HepG2 (cell line): Measurements from ENCODE around the gene TEKT5. TPM values are rescaled to one million over a fixed set of nuclear protein-coding genes. Genes with fewer than 3 reads are reported as not detected.

ENCODE experiments used
- HMG20A ChIP-seq: IDR thresholded peaks from 2 replicates; pipeline ENCODE4 v1.6.1; 2016; ENCODE audit warnings: borderline replicate concordance
- JUNB ChIP-seq: sonication (generic); formaldehyde crosslinking; IDR thresholded peaks from 2 replicates; pipeline ENCODE4 v1.8.0; 2022; ENCODE audit warnings: missing genetic modification reagents, mild to moderate bottlenecking, borderline replicate concordance
- PHF21A ChIP-seq: sonication (generic); formaldehyde crosslinking; IDR thresholded peaks from 2 replicates; pipeline ENCODE4 v1.5.0; 2020; ENCODE audit warnings: mild to moderate bottlenecking, missing genetic modification reagents
- POLR2A ChIP-seq, 2 experiments: IDR thresholded peaks; 2 replicates each; pipeline ENCODE4 v1.6.1; 2011; ENCODE audit warnings: low read depth in 2 of 2, low read length in 2 of 2, mild to moderate bottlenecking in 1 of 2, moderate library complexity in 1 of 2; ENCODE audit not compliant: insufficient read depth in 1 of 2
- POLR2AphosphoS2 ChIP-seq: IDR thresholded peaks from 2 replicates; pipeline ENCODE4 v1.6.1; 2011; ENCODE audit warnings: low read depth, low read length, improper control_type of control experiment
- RFX3 ChIP-seq: IDR thresholded peaks from 2 replicates; pipeline ENCODE4 v1.6.1; 2016; ENCODE audit warnings: missing biosample characterization, missing genetic modification reagents
- SALL2 ChIP-seq: sonication (generic); formaldehyde crosslinking; IDR thresholded peaks from 2 replicates; pipeline ENCODE4 v1.8.1; 2023; ENCODE audit warnings: mild to moderate bottlenecking, missing genetic modification reagents, inconsistent platforms
- polyA plus RNA-seq, 8 experiments: library from polyadenylated mRNA; depleted of rRNA in 3 of 8; stranded (reverse) in 7 of 8; unstranded in 1 of 8; fragments of >200 nt; fragmentation: Illumina TruSeq in 4 of 8; extraction: Trizol in 4 of 8; gene quantifications; 2 replicates each; pipeline versions ENCODE4 v1.2.1 to v1.2.3, GENCODE V29; 2011 to 2016; ENCODE audit warnings: low read depth in 4 of 8, missing spikeins in 1 of 8, mixed read lengths in 1 of 8; ENCODE audit not compliant: insufficient read depth in 1 of 8
- total RNA-seq, 5 experiments: library from RNA; depleted of rRNA; stranded (reverse); fragments of >200 nt; fragmentation: Illumina TruSeq; extraction: Trizol; gene quantifications; 2 replicates each; pipeline ENCODE4 v1.2.3, GENCODE V29; 2016; ENCODE audit warnings: low read depth in 1 of 5
- TF ChIP-seq, protein P1 (sequence below): IDR thresholded peaks from 2 replicates; pipeline ENCODE4 v1.6.1; 2016; ENCODE audit warnings: mild to moderate bottlenecking
- TF ChIP-seq, protein P2 (sequence below): conservative IDR thresholded peaks from 2 replicates; pipeline ENCODE4 v1.6.1; 2018; ENCODE audit warnings: missing genetic modification reagents
- TF ChIP-seq, protein P3 (sequence below), 2 experiments: IDR thresholded peaks; 2 replicates each; pipeline ENCODE4 v1.6.1; 2011 to 2012; ENCODE audit warnings: low read length in 2 of 2, borderline replicate concordance in 1 of 2, low read depth in 1 of 2, mild to moderate bottlenecking in 1 of 2, moderate library complexity in 1 of 2
- TF ChIP-seq, protein P4 (sequence below): sonication (generic); formaldehyde crosslinking; IDR thresholded peaks from one replicate; pipeline ENCODE4 v1.5.1; 2020; ENCODE audit warnings: mild to moderate bottlenecking, missing genetic modification reagents; ENCODE audit errors: not compliant biosample characterization
- TF ChIP-seq, protein P5 (sequence below): sonication (generic); formaldehyde crosslinking; IDR thresholded peaks from 2 replicates; pipeline ENCODE4 v1.4.0; 2020; ENCODE audit warnings: mild to moderate bottlenecking, missing genetic modification reagents

TEKT5 gene
- total and polyA plus RNA-seq, 2 of the 13 experiments (the other 11 are each of a cell fraction or from before 2014, with no cell fraction given), result 0.16 TPM; not detected in 1

DNA sequence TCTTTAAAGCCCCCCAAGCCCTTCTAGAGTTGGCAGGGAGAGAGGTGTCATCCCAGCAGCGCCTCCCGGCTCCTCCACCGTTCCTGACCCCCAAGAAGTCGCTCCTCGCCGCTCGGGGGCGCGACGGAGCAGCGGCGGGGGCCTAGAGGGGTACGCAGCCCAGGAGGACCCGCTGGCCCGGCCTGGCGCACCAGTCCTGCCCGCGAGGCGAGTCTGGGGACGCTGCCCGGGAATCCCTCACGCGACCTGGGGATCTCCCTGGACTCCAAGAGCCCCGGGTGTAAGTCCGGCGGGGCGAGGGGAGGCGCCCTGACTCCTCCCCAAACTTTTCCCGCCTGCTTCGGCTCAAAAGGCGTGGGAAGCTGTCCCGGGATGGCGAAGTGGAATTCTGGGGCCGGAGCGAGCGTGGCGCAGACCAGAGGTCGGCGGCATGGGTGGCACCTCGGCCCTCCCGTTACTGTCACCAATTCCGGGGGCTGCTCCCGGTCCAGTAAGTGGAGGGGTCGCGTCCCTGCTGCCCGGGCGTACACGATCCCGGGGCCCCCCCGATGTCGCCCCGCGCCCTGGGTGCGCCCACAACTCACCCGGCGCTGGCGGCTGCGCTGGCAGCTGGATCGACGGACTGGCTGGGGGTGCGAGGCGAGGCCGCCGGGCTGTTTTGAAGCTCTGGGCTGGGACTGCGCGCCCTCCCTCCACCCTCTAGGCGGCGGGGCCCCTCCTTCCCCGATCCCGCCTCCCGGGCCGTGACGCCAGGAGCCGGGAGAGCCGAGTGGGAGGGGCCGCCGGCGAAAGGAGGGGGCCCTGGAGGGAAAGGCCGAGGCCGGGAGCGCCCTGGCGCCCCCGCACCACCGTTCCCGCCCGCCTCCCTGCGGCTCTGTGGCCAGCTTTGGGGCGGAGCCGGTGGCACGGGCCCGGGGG, 114.5 kb downstream of the TEKT5 start, which contains the start of gene EMP2 (continued):
- TF ChIP-seq, protein P1, sequence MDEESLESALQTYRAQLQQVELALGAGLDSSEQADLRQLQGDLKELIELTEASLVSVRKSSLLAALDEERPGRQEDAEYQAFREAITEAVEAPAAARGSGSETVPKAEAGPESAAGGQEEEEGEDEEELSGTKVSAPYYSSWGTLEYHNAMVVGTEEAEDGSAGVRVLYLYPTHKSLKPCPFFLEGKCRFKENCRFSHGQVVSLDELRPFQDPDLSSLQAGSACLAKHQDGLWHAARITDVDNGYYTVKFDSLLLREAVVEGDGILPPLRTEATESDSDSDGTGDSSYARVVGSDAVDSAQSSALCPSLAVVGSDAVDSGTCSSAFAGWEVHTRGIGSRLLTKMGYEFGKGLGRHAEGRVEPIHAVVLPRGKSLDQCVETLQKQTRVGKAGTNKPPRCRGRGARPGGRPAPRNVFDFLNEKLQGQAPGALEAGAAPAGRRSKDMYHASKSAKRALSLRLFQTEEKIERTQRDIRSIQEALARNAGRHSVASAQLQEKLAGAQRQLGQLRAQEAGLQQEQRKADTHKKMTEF (CRISPR knock-in tag), result peak; percentile 98
- peak; percentile 43 to 88 for TF ChIP-seq POLR2A (IDR thresholded peaks at IDR 0.05; ENCODE audit: insufficient read depth in 1 of 2, low read depth in 2 of 2, low read length in 2 of 2)
- peak; percentile 11; the same call in 1 of the 2 replicates for TF ChIP-seq HMG20A (CRISPR knock-in tag)
- no peak for TF ChIP-seq POLR2AphosphoS2
- peak; percentile 90 for TF ChIP-seq PHF21A (CRISPR knock-in tag)
- TF ChIP-seq JUNB, result no peak
- TF ChIP-seq, protein P2, sequence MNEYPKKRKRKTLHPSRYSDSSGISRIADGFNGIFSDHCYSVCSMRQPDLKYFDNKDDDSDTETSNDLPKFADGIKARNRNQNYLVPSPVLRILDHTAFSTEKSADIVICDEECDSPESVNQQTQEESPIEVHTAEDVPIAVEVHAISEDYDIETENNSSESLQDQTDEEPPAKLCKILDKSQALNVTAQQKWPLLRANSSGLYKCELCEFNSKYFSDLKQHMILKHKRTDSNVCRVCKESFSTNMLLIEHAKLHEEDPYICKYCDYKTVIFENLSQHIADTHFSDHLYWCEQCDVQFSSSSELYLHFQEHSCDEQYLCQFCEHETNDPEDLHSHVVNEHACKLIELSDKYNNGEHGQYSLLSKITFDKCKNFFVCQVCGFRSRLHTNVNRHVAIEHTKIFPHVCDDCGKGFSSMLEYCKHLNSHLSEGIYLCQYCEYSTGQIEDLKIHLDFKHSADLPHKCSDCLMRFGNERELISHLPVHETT (CRISPR knock-in tag), result 0 out of 2 replicates have a peak, but pooled peaks have one; percentile 12
- TF ChIP-seq, protein P3, sequence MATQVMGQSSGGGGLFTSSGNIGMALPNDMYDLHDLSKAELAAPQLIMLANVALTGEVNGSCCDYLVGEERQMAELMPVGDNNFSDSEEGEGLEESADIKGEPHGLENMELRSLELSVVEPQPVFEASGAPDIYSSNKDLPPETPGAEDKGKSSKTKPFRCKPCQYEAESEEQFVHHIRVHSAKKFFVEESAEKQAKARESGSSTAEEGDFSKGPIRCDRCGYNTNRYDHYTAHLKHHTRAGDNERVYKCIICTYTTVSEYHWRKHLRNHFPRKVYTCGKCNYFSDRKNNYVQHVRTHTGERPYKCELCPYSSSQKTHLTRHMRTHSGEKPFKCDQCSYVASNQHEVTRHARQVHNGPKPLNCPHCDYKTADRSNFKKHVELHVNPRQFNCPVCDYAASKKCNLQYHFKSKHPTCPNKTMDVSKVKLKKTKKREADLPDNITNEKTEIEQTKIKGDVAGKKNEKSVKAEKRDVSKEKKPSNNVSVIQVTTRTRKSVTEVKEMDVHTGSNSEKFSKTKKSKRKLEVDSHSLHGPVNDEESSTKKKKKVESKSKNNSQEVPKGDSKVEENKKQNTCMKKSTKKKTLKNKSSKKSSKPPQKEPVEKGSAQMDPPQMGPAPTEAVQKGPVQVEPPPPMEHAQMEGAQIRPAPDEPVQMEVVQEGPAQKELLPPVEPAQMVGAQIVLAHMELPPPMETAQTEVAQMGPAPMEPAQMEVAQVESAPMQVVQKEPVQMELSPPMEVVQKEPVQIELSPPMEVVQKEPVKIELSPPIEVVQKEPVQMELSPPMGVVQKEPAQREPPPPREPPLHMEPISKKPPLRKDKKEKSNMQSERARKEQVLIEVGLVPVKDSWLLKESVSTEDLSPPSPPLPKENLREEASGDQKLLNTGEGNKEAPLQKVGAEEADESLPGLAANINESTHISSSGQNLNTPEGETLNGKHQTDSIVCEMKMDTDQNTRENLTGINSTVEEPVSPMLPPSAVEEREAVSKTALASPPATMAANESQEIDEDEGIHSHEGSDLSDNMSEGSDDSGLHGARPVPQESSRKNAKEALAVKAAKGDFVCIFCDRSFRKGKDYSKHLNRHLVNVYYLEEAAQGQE (IDR thresholded peaks at IDR 0.05; ENCODE audit: borderline replicate concordance in 1 of 2, low read depth in 1 of 2, low read length in 2 of 2), result no peak
- TF ChIP-seq, protein P4, sequence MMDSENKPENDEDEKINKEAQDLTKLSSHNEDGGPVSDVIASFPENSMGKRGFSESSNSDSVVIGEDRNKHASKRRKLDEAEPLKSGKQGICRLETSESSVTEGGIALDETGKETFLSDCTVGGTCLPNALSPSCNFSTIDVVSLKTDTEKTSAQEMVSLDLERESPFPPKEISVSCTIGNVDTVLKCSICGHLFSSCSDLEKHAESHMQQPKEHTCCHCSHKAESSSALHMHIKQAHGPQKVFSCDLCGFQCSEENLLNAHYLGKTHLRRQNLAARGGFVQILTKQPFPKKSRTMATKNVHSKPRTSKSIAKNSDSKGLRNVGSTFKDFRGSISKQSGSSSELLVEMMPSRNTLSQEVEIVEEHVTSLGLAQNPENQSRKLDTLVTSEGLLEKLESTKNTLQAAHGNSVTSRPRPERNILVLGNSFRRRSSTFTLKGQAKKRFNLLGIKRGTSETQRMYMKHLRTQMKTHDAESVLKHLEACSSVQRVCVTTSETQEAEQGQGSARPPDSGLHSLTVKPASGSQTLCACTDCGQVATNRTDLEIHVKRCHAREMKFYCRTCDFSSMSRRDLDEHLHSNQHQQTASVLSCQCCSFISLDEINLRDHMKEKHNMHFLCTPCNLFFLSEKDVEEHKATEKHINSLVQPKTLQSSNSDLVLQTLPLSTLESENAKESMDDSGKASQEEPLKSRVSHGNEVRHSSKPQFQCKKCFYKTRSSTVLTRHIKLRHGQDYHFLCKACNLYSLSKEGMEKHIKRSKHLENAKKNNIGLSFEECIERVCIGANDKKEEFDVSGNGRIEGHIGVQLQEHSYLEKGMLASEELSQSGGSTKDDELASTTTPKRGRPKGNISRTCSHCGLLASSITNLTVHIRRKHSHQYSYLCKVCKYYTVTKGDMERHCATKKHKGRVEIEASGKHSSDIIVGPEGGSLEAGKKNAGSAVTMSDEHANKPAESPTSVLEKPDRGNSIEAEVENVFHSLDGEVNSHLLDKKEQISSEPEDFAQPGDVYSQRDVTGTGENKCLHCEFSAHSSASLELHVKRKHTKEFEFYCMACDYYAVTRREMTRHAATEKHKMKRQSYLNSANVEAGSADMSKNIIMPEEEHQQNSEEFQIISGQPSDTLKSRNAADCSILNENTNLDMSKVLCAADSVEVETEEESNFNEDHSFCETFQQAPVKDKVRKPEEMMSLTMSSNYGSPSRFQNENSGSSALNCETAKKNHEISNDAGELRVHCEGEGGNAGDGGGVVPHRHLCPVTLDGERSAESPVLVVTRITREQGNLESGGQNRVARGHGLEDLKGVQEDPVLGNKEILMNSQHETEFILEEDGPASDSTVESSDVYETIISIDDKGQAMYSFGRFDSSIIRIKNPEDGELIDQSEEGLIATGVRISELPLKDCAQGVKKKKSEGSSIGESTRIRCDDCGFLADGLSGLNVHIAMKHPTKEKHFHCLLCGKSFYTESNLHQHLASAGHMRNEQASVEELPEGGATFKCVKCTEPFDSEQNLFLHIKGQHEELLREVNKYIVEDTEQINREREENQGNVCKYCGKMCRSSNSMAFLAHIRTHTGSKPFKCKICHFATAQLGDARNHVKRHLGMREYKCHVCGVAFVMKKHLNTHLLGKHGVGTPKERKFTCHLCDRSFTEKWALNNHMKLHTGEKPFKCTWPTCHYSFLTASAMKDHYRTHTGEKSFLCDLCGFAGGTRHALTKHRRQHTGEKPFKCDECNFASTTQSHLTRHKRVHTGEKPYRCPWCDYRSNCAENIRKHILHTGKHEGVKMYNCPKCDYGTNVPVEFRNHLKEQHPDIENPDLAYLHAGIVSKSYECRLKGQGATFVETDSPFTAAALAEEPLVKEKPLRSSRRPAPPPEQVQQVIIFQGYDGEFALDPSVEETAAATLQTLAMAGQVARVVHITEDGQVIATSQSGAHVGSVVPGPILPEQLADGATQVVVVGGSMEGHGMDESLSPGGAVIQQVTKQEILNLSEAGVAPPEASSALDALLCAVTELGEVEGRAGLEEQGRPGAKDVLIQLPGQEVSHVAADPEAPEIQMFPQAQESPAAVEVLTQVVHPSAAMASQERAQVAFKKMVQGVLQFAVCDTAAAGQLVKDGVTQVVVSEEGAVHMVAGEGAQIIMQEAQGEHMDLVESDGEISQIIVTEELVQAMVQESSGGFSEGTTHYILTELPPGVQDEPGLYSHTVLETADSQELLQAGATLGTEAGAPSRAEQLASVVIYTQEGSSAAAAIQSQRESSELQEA (CRISPR knock-in tag), result peak; percentile 94
- TF ChIP-seq RFX3 (CRISPR knock-in tag), result no peak; the same call in 1 of the 2 replicates
- TF ChIP-seq SALL2 (CRISPR knock-in tag), result peak; percentile 97
- TF ChIP-seq, protein P5, sequence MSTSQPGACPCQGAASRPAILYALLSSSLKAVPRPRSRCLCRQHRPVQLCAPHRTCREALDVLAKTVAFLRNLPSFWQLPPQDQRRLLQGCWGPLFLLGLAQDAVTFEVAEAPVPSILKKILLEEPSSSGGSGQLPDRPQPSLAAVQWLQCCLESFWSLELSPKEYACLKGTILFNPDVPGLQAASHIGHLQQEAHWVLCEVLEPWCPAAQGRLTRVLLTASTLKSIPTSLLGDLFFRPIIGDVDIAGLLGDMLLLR (CRISPR knock-in tag), result peak; percentile 73; the same call in 1 of the 2 replicates
